Osteocyte (in vitro differentiated cells): ENCODE results near the gene MSH3. TPM values are rescaled to one million over a fixed set of nuclear protein-coding genes. Genes with fewer than 3 reads are reported as not detected.

ENCODE experiments used
- DNase-seq: peaks from one replicate; pipeline ENCODE4 v3.0.0; 2021; ENCODE audit warnings: mixed read lengths; ENCODE audit not compliant: unreplicated experiment; ENCODE audit errors: extremely low spot score
- H3K27ac Mint-ChIP-seq: one replicate; pipeline ENCODE4 v1.8.0; 2021; ENCODE audit warnings: mild to moderate bottlenecking, mixed read lengths; ENCODE audit not compliant: unreplicated experiment
- H3K27me3 Mint-ChIP-seq: one replicate; pipeline ENCODE4 v1.8.0; 2021; ENCODE audit warnings: mixed read lengths; ENCODE audit not compliant: unreplicated experiment
- H3K36me3 Mint-ChIP-seq: one replicate; pipeline ENCODE4 v1.8.0; 2021; ENCODE audit warnings: mixed read lengths; ENCODE audit not compliant: unreplicated experiment
- H3K4me1 Mint-ChIP-seq: one replicate; pipeline ENCODE4 v1.8.0; 2021; ENCODE audit warnings: mixed read lengths; ENCODE audit not compliant: unreplicated experiment
- H3K4me3 Mint-ChIP-seq: one replicate; pipeline ENCODE4 v1.8.0; 2021; ENCODE audit warnings: mild to moderate bottlenecking, moderate library complexity, mixed read lengths; ENCODE audit not compliant: unreplicated experiment
- H3K9me3 Mint-ChIP-seq: one replicate; pipeline ENCODE4 v1.8.0; 2021; ENCODE audit warnings: mixed read lengths; ENCODE audit not compliant: unreplicated experiment
- CTCF ChIP-seq: fragments of 200-600 bp; sonication (generic); IDR thresholded peaks from 2 replicates; pipeline ENCODE4 v1.5.0; 2021; ENCODE audit warnings: antibody characterized with exemption, mild to moderate bottlenecking, moderate library complexity
- total RNA-seq: library from RNA; stranded (reverse); gene quantifications from 2 replicates; pipeline ENCODE4 v1.2.1, GENCODE V29; 2021

MSH3 gene
- total RNA-seq, 1 donor from 2014 or later = 14.8 TPM

- no peak for DNase-seq
- no peak overlapping the region for H3K4me3 Mint-ChIP-seq
- peaks cover 17% of the 10 kb centered on the region for H3K36me3 Mint-ChIP-seq
- no peaks in the 10 kb centered on the region for H3K9me3 Mint-ChIP-seq
- no peak overlapping the region for H3K27ac Mint-ChIP-seq
- no peaks in the 10 kb centered on the region for H3K27me3 Mint-ChIP-seq
- no peak for TF ChIP-seq CTCF
- peaks cover 9% of the 10 kb centered on the region for H3K4me1 Mint-ChIP-seq
Observed at GRCh38 chr5:80634193-80634592, 20.3 kb upstream of the MSH3 start.

GRCh38 chr5:80641353-80641752, 13.1 kb upstream of the MSH3 start:
- DNase-seq = no peak
- Mint-ChIP-seq H3K4me3 (no peak overlapping the region), H3K36me3 (peaks cover 42% of the 10 kb centered on the region), H3K27me3 (no peaks in the 10 kb centered on the region), H3K27ac (no peak overlapping the region), H3K9me3 (peaks cover 3% of the 10 kb centered on the region), H3K4me1 (peaks cover 2% of the 10 kb centered on the region)
- no peak for TF ChIP-seq CTCF

- DNase-seq = no peak
- Mint-ChIP-seq H3K9me3 (peaks cover 3% of the 10 kb centered on the region), H3K36me3 (peaks cover 39% of the 10 kb centered on the region), H3K4me3 (no peak overlapping the region), H3K27ac (no peak overlapping the region), H3K4me1 (no peaks in the 10 kb centered on the region), H3K27me3 (no peaks in the 10 kb centered on the region)
- TF ChIP-seq CTCF = no peak
Observed at GRCh38 chr5:80644900-80645299, 9.6 kb upstream of the MSH3 start.

- Mint-ChIP-seq H3K9me3 (peaks cover 3% of the 10 kb centered on the region), H3K4me1 (no peaks in the 10 kb centered on the region), H3K4me3 (no peak overlapping the region), H3K27me3 (no peaks in the 10 kb centered on the region), H3K27ac (no peak overlapping the region), H3K36me3 (peaks cover 27% of the 10 kb centered on the region)
- no peak for TF ChIP-seq CTCF
- DNase-seq = no peak
Observed at GRCh38 chr5:80646926-80647325, 7.5 kb upstream of the MSH3 start.

GRCh38 chr5:80653502-80653901, 950 bp upstream of the MSH3 start:
- Mint-ChIP-seq H3K36me3 (peaks cover 15% of the 10 kb centered on the region), H3K4me3 (peak overlapping the region; percentile 72), H3K4me1 (peaks cover 25% of the 10 kb centered on the region), H3K27me3 (no peaks in the 10 kb centered on the region), H3K9me3 (no peaks in the 10 kb centered on the region), H3K27ac (no peak overlapping the region)
- no peak for DNase-seq
- TF ChIP-seq CTCF = no peak
